RKO (cell line): Measurements from ENCODE around the gene KLC3.
"Not testable (repeated sequence)": the region's sequence is repeated elsewhere in the genome, so short reads cannot be mapped to it uniquely, and the experiment has no call there.

ENCODE experiments used
- DNase-seq: peaks from one replicate; pipeline ENCODE4 v3.0.0-alpha.2; 2016; ENCODE audit warnings: low spot score

The KLC3 gene

GRCh38 chr19:45340232-45340898 is at the start of gene KLC3:
TSS of gene KLC3 (plus strand) at chr19:45340750. CDS start at chr19:45345542, 4,792 bp downstream.
- no peak for DNase-seq

GRCh38 chr19:45291834-45292233 is 48.7 kb upstream of the KLC3 start:
- DNase-seq = no peak

GRCh38 chr19:45293682-45294081 is 46.9 kb upstream of the KLC3 start:
- DNase-seq = no peak

- DNase-seq = no peak
Observed at GRCh38 chr19:45294291-45295029, 46.1 kb upstream of the KLC3 start.

- no peak for DNase-seq
Observed at GRCh38 chr19:45295873-45296272, 44.7 kb upstream of the KLC3 start.

- no peak for DNase-seq
Observed at GRCh38 chr19:45296355-45296754, 44.2 kb upstream of the KLC3 start.

GRCh38 chr19:45297674-45298073 is 42.9 kb upstream of the KLC3 start:
- DNase-seq = no peak

- DNase-seq = no peak
Observed at GRCh38 chr19:45298264-45298663, 42.3 kb upstream of the KLC3 start.

GRCh38 chr19:45299719-45300118 is 40.8 kb upstream of the KLC3 start:
- DNase-seq = no peak

- no peak for DNase-seq
Observed at GRCh38 chr19:45302416-45302815, 38.1 kb upstream of the KLC3 start.

- DNase-seq = no peak
Observed at GRCh38 chr19:45303269-45304060, 37.1 kb upstream of the KLC3 start.

GRCh38 chr19:45304141-45304926 is 36.2 kb upstream of the KLC3 start:
- DNase-seq = no peak

- no peak for DNase-seq
Observed at GRCh38 chr19:45305007-45305406, 35.5 kb upstream of the KLC3 start.

- no peak for DNase-seq
Observed at GRCh38 chr19:45305421-45305820, 35.1 kb upstream of the KLC3 start.

GRCh38 chr19:45306040-45306439 is 34.5 kb upstream of the KLC3 start:
- DNase-seq = no peak

- no peak for DNase-seq
Observed at GRCh38 chr19:45306518-45307027, 34.0 kb upstream of the KLC3 start.

- no peak for DNase-seq
Observed at GRCh38 chr19:45307361-45307760, 33.2 kb upstream of the KLC3 start.

- DNase-seq = not testable (repeated sequence)
Observed at GRCh38 chr19:45309322-45309721, 31.2 kb upstream of the KLC3 start.

GRCh38 chr19:45311621-45312020 is 28.9 kb upstream of the KLC3 start:
- no peak for DNase-seq

GRCh38 chr19:45312285-45312684 is 28.3 kb upstream of the KLC3 start:
- DNase-seq = not testable (repeated sequence)

GRCh38 chr19:45314708-45315245 is 25.8 kb upstream of the KLC3 start:
- DNase-seq = no peak

- no peak for DNase-seq
Observed at GRCh38 chr19:45315304-45315703, 25.2 kb upstream of the KLC3 start.
